ENCODE results near the gene CAND2.
A peak's percentile ranks its signal among the peaks of the same experiment; 100 is the strongest.
"Not testable (repeated sequence)": the region's sequence is repeated elsewhere in the genome, so short reads cannot be mapped to it uniquely, and the experiment has no call there.

Gene CAND2

GRCh38 chr3:12831301-12831866 is 34.9 kb downstream of the CAND2 start:
- DNase-seq (ENCODE audit: low spot score), result no peak

- DNase-seq (ENCODE audit: low spot score), result no peak
Measured at GRCh38 chr3:12832350-12833221, 36.1 kb downstream of the CAND2 start.

DNA sequence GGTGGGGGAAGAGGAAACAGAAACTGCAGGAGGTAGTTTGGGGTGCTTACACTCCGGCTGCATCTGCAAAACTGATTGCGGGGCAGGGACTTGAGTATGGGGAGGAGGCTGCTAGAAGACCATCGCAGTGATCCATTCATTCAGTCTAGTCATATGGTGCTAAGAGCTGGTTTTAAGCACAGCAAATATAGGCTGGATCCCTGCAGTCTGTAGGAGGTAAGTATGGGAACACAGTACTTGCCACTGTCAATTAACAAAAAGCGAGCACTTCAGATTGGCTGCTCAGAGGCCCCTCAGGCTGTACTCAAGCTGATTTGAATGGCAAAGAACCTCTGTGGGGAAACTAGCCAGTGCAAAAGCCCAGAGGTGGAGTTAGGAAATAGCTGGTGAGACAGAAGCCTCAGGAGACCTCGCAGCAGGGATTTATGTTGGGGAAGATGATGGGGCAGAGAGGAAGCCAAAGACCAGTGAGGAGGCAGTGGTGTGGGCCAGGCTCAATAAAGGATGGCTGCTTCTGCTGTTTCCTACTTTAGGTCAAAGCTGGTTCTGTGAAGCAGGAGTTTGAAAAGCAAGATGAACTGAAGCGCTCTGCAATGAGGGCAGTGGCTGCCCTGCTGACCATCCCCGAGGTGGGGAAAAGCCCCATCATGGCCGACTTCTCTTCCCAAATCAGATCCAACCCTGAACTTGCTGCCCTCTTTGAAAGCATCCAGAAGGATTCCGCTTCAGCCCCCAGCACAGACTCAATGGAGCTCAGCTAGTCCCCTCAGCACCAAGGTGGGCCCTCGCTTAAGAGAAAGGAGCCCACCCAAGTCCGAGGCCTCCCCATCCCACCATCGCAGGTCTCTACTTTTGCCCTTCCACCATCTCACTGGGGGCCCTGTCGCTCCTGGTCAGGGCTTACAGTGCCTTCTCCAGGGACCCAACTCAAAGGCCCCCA is 37.0 kb downstream of the CAND2 start:
- DNase-seq (ENCODE audit: low spot score), result no peak

DNA sequence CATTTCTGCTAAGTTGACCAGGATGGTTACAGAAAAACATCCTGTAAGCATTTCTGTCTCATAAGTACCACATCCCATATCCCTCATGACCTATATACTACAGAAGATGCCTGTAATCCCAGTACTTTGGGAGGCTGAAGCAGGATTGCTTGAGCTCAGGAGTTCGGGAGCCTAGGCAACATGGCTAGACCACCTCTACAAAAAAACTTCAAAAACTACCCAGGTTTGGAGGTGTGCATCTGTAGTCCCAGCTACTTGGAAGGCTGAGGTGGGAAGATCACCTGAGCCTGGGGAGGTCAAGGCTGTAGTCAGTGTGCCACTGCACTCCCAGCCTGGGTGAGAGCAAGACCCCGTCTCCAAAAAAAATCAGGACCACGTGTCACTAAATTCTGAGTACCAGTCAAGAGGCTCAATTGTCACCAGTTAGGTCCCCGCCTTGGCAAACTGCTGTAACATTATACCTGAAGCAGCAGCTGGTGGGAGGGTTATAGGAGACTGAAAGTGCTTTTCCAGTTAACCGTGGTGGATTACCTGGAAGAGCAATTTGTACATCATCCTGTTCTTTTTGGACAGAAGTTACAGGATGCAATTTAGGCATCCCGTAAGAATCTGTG is 38.7 kb downstream of the CAND2 start:
- DNase-seq (ENCODE audit: low spot score), result no peak

- no peak for DNase-seq (ENCODE audit: low spot score)
Measured at GRCh38 chr3:12837295-12837986, 41.0 kb downstream of the CAND2 start.

- no peak for DNase-seq (ENCODE audit: low spot score)
Measured at GRCh38 chr3:12838179-12838965, 41.9 kb downstream of the CAND2 start.

GRCh38 chr3:12839156-12839946 is 42.9 kb downstream of the CAND2 start:
- no peak for DNase-seq (ENCODE audit: low spot score)

DNA sequence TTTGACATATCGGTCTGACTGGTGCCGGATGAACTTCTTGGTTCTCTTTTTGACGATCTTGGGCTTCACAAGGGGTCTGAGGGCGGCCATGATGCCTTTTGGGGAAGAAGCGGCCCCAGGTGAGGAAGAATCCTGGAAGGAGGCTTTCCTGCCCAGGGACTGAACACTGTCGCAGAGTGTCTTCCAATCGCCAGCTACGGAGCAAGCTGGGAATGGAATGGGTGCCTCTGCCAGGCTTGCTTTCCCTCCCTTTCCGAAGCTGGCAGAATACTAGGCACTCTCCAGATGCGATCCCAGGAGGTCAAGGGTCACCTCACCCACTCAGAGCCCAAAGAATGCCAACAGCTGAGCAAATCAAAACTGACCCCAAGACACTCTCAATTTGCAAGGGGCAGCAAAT is 43.7 kb downstream of the CAND2 start:
- not testable (repeated sequence) for DNase-seq (ENCODE audit: low spot score)

GRCh38 chr3:12840591-12841148 is 44.2 kb downstream of the CAND2 start:
- DNase-seq (ENCODE audit: low spot score), result no peak

- DNase-seq (ENCODE audit: low spot score), result peak; percentile 88
Measured at GRCh38 chr3:12841149-12841969, 44.9 kb downstream of the CAND2 start, which contains the start of gene RPL32. RPL32 (minus strand) TSS chr3:12841565; CDS start chr3:12840237, 1,328 bp downstream.

DNA sequence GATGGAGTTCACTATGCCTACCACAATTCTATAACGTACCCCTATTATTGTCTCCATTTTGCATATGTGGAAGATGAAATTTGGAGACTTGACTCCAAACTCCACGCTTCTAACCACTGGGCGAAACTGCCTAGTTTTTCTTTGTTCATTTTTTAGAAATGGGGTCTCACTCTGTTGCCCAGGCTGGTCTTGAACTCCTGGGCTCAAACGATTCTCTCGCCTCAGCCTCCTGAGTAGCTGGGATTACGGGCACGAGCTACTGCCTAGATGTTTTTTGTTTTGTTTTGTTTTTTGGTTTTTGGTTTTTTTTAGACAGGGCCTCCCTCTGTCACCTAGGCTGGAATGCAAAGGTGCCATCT is 45.5 kb downstream of the CAND2 start:
- DNase-seq (ENCODE audit: low spot score), result no peak

- no peak for DNase-seq (ENCODE audit: low spot score)
Measured at GRCh38 chr3:12842469-12842868, 46.0 kb downstream of the CAND2 start.

DNA sequence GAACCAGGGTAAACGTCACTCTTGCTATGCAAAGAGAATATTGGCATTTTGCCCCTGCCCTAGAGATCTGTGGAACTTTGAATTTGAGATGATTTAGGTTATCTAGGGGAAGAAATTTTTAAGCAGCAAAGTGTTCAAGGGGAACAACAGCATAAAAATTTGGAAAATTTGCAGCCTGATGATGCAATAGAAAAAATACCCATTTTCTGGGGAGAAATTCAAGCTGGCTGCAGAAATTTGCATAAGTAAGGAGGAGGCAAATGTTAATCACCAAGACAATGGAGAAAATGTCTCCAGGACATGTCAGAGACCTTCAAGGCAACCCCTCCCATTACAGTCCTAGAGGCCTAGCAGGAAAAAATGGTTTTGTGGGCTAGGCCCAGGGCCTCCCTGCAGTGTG is 49.3 kb downstream of the CAND2 start:
- no peak for DNase-seq (ENCODE audit: low spot score)

GRCh38 chr3:12852201-12852600 is 55.7 kb downstream of the CAND2 start:
- no peak for DNase-seq (ENCODE audit: low spot score)

DNA sequence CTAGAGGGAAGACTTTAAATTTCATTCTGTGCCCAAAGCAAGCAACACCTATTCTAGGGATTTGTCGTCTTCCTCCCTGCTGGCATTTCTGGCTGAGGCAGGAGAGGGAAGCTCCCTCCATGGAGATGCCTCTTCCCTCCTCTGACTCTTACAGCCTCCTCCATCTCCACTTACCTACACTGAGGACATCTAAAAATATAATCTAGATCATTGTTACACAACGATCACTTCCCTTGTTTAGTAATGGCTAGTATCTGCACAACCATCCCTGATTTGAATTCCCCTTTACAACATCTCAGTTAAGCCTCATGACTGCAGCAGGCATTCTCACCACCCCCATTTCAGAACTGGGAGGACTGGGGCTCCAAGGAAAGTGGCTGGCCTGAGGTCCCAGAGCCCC is 57.4 kb downstream of the CAND2 start:
- DNase-seq (ENCODE audit: low spot score), result not testable (repeated sequence)

DNA sequence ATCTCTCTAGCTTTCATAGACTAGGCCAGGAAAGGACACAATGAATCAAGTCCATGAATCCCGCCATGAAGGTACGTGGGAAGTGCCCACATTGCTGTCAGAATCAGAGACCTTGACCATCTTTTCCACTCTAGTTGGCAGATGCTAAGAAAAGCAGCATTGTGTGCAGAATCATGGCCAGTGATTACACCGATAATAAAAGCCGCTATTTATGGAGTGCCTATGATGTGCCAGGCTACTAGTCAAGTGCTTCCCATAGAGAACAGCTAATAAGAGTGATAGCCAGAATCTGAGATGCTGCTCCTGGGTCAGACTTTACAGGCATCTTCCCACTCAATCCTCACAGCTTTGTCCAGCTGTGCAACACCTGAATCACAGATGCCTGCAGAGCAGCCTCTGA is 58.1 kb downstream of the CAND2 start:
- no peak for DNase-seq (ENCODE audit: low spot score)

DNA sequence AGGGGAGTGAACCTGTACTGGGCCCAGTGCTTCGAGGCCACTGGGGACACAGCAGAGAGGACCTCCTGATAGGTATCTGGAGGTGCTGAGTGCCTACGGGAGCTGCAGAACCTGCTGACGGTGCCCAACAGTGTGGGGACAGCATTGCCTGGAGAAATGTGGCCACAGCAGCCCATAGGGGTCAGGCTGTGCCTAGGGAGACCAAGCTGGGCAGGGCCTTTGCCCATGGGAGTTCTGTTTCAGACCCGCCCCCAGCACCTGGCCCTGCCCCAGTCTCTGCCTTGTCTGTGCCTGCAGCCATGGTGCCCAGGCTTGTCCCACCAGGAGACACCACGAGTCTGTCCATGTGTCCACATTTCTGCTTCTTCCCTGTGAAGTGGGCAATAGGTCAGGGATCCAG is 60.1 kb downstream of the CAND2 start:
- no peak for DNase-seq (ENCODE audit: low spot score)

GRCh38 chr3:12859840-12860239 is 63.4 kb downstream of the CAND2 start:
- no peak for DNase-seq (ENCODE audit: low spot score)

DNA sequence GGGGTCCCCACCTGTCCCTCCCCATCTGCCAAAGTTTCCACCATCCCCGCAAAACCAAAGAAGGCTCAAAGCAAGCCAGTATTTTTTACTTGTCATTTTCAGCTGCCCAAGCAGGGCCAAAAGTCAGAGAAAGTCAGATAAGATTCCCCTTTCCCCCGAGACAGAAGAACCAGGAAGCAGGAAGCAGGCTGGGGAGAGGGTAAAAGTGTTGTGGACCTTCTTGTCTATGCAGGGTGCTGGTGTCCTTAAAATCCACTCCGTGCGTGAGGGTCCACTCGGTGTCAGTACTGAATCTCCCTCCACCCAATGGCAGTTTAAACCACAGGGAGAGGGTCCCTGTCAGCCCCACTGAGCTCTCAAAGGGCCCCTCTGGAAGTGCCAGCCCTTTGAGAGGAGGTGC is 65.1 kb downstream of the CAND2 start:
- no peak for DNase-seq (ENCODE audit: low spot score)

Data from ecto neural progenitor cell (in vitro differentiated cells).